NB4 (cell line): ENCODE measurements around the gene MIOX.
"Not testable (repeated sequence)": the region's sequence is repeated elsewhere in the genome, so short reads cannot be mapped to it uniquely, and the experiment has no call there.

ENCODE experiments used
- POLR2A ChIP-seq: IDR thresholded peaks from 2 replicates; pipeline ENCODE4 v1.6.1; 2011; ENCODE audit warnings: mild to moderate bottlenecking; ENCODE audit not compliant: insufficient read length; ENCODE audit errors: extremely low read depth
- TF ChIP-seq, protein P1 (sequence below): IDR thresholded peaks from one replicate; pipeline ENCODE4 v1.5.1; 2012; ENCODE audit warnings: low read depth, low read length
- TF ChIP-seq, protein P2 (sequence below): IDR thresholded peaks from 2 replicates; pipeline ENCODE4 v1.6.1; 2011; ENCODE audit warnings: low read depth, low read length

DNA sequence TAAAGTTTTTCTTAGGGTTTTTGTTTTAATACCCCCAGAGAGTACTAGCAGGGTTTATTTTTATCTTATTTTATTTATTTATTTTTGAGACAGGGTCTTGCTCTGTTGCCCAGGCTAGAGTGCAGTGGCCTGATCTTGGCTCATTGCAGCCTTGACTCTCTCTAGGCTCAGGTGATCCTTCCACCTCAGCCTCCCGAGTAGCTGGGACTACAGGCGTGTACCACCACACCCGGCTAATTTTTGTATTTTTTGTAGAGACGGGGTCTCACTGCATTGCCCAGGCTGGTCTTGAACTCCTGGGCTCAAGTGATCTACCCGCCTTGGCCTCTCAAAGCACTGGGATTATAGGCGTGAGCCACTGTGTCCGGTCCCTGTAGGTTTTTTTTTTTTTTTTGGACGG, 33.5 kb downstream of the MIOX start:
- not testable (repeated sequence) for TF ChIP-seq POLR2A
- TF ChIP-seq, protein P1, sequence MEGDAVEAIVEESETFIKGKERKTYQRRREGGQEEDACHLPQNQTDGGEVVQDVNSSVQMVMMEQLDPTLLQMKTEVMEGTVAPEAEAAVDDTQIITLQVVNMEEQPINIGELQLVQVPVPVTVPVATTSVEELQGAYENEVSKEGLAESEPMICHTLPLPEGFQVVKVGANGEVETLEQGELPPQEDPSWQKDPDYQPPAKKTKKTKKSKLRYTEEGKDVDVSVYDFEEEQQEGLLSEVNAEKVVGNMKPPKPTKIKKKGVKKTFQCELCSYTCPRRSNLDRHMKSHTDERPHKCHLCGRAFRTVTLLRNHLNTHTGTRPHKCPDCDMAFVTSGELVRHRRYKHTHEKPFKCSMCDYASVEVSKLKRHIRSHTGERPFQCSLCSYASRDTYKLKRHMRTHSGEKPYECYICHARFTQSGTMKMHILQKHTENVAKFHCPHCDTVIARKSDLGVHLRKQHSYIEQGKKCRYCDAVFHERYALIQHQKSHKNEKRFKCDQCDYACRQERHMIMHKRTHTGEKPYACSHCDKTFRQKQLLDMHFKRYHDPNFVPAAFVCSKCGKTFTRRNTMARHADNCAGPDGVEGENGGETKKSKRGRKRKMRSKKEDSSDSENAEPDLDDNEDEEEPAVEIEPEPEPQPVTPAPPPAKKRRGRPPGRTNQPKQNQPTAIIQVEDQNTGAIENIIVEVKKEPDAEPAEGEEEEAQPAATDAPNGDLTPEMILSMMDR, result not testable (repeated sequence)
- TF ChIP-seq, protein P2, sequence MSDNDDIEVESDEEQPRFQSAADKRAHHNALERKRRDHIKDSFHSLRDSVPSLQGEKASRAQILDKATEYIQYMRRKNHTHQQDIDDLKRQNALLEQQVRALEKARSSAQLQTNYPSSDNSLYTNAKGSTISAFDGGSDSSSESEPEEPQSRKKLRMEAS, result not testable (repeated sequence)
